NCI-H2029 (cell line): ENCODE measurements around the gene AMH.

Experiments
- DNase-seq: peaks from one replicate; lab custom pipeline; 2025; lab: John Stamatoyannopoulos, UW

The AMH gene

DNA sequence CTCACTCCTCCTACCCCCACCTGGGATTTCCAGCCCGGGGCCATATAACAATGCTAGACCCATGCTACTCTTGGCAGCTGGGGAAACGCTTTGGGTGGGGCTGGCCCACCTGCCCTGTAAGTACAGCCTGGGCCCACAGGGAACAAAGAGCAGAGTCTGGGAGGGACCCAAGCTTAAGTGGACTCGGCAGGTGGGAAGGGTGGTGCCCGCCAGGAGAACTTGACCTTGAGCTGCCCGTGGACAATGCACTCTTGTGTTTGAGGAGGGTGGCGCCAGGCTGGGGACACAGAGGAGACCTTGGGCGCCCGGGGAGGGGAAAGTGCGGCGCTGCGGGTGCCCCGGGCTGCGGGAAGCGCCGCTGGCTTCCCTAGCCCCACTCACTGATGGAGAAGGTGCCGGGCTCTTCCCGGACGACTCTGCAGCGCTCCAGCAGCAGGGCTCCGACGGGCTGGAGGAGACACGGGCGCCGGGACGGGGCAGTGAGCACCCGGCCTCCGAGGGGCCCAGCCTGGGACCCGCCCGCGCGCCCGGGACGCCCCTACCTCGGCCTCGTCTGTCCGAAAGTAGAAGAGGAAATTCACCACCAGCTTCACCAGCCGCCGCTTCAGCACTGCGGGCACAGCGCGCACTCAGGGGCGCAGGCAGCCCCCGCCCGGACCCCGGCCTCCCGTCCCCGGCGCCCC is 13.6 kb upstream of the AMH start:
- peak; percentile 89 for DNase-seq

DNA sequence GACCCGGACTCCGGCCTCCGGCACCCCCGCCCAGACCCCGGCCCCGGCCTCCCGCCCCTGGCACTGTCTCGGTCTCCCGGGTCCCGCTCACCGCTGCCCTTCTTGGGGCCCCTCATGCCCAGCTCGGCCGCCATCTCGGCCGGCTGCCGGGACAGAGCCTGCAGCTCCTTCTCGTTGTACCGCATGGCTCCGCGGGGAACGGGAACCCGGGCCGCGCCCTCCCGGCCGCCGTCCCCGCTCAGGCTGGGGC is 13.1 kb upstream of the AMH start:
- DNase-seq, result no peak

DNA sequence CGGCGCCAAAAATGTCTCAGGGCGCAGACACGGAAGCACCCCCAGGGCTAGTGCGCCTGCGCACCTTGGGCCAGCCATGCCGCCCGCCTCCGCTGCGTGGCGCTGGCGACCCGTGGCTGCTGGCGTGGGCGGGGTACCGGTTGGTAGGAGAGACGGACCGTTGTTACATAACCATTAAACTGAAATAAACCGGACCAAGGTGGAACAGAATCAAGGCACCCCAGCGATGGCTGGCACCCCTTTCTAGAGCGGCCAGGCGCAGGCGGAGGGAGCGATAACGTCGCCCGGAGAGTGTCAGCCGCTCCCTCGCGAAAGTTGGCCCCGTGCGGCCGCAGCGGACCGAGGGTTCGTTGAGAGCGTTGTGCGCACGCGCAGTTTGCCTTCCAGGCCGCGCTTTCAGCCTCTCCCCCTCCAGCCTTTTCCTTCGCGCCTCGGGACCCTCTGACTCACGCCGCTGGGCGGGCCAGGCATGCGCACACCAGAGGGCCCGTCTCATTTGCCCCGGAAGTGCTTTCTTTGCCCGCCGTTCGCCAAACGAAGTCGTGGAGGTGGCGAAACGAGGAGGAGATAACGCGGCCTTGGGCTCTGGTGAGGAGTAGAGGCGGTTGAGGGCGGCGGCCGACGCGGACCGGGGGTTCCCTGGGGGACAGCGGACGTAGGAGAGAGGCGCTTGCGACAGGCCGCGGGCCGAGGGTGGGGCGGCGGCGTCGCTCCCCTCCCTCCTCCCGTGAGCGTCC is 12.6 kb upstream of the AMH start, which contains the start of the genes PLEKHJ1 and SF3A2:
Gene PLEKHJ1, minus strand, starts transcription at position 16 of the 737 bp plus-strand sequence. CDS start 81 bp downstream, outside the sequence.
Gene SF3A2, plus strand, starts transcription at position 511 of the 737 bp plus-strand sequence. CDS start 6,595 bp downstream, outside the sequence.
- peak; percentile 96 for DNase-seq

DNA sequence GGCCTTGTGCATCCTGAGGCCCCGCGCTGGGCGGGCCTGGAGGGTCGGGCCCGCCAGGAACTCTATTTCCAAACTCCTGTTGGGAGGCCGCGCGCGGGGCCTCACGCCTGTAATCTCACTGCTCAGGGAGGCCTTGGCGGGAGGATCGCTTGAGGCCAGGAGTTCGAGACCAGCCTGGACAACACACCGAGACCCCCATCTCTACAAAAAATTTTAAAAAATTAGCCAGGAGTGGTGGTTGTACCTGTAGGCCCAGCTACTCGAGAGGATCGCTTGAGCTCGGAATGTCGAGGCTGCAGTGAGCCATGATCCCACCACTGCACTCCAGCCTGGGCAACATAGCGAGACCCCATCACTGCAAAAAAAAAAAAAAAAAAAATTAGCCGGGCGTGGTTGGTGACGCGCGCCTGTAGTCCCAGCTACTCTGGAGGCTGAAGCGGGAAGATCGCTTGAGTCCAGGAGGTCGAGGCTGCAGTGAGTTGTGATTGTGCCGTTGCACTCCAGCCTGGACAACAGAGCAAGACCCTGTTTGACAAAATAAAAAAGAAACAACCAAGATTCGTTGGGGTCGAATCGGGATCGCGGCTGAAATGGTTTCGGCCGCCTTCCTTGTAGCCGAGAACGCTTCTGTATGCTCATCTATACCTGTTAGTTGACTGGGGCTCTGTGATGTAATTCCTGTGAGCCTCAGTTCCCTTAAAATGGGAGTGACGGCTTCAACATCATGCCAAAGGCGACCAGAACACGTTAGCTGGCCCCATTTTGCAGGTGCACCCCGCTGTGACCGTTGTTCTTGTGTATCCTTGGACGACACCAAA is 11.9 kb upstream of the AMH start:
- DNase-seq, result no peak

DNA sequence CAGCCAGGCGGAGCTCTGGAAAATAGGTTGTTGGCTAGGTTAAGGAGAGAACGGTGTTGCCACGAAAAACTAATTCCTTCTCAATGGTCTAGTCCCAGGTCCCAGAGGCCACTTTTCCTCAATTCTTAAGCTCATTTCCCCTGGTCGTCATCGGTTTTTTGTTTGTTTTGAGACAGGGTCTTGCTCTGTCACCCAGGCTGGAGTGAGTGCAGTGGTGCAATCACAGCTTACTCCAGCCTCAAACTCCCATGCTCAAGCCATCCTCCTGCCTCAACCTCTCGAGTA is 11.3 kb upstream of the AMH start:
- no peak for DNase-seq

DNA sequence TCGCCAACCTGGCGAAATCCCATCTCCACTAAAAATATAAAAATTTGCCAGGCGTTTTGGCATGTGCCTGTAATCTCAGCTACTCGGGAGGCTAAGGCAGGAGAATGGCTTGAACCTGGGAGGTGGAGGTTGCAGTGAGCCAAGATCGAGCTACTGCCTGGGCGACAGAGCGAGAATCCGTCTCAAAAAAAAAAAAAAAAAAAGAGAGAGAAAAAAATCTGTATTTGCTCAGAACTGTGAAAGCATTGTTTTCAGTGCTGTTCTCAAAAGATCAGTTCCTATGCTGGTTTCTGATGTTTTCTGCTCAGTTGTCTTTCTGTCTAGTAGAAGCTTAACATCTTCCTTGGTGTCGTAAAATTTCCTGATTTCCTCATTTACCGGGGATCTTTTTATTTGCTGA is 9.9 kb upstream of the AMH start:
- no peak for DNase-seq

DNA sequence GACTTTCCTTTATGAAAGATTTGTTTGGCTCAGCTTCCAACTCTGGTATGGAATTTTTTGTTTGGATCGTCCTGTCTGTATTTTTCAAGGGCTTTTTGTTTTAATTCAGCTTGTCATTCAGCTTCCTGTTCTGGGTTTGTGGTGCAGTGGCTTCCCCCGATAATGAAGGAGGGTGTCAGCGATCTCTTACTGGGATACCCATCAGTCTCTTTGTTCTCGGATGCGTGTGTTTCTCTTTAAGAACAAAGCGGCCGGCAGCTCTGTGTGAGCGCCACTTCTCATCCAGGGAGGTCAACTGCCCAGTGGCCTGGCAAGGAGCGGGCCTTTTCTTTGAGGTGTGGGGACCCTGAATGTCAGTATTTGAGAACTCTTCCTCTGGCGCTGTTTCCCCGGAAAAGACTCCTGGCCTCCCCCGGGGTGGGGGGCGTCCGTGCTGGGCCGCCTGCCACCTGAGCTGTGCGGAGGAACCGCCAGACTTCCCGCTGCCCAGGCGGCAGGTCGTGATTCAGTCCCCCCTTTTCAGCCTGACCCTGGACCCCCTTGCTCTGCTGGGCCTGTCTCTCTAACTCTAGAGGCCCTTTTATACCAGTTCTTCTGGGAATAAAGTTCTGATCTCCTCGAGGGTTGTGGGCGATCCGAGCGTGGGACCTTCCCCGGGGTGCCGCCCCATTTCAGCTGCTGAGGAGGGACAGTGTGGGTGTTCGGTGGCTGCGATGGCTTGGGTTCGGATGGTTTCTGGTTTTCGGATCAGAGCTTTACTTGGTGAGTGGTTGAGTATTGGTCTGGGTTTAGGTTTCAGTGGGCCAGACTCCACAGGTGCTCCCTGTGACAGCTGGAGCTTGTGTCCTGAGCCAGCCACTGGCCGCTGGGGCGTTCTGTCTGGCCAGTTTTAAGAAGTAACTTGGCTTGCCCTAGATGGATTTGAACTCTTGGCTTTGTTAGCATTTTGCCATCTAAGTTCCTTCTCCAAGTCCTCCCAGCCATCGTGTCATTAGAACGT is 9.1 kb upstream of the AMH start:
- no peak for DNase-seq

DNA sequence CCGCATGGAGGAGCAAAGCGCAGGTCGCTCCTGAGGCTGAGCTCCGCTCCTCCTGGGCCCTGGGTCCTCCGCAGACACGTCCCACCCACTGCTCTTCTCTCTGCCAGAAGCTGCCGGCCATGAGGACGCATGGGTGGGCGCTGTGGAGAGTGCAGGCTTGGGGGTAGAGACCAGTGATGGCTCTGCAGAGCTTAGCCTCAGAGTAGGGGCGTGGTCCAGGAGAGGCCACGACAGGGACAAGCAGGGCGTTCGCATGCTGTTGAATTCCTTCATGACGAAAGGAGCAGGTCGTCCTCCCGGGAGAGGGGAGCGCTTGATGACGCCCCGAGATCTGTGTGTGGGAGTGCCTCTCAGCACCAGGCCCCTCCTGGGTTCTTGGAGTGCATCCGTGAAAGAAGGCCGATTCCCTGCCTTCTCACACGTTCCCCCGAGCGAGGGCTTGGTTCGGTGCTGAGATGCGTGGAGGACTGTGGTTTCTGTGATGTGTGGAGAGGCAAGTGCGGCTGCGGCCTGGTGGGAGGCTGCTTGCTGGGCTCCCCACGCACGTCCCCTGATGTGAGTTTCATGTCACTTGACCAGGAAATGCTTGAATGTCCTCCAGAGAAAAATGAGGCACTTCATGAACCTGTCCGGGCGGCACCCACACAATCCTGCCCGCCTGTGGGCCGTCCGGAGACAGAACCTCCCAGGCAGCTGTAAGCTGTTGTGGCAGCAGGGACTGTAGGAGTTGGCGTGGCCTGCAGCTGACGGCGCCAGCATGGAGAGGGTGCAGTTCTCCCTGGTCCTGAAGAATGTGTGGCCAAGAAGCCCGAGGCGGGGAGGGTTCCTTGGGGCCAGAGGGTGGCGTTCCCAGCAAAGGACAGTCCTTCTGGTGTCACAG is 8.0 kb upstream of the AMH start:
- no peak for DNase-seq

DNA sequence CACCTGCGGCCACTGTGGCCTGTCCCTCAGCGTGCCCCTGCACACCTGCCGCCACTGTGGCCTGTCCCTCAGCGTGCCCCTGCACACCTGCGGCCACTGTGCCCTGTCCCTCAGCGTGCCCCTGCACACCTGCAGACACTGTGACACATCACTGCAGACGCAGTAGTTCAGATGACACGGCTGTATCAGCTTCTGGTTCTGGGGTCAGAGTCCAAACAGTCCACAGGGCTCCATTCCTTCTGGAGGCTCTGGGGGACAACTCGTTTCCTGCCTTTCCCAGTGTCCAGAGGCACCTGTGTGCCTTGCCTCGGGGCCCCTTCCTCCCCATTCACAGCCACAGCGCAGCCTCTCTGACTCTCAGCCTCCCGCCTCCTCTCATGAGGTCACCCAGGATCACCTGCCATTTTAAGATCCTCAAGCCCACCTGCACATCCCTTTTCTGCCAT is 7.0 kb upstream of the AMH start:
- no peak for DNase-seq

DNA sequence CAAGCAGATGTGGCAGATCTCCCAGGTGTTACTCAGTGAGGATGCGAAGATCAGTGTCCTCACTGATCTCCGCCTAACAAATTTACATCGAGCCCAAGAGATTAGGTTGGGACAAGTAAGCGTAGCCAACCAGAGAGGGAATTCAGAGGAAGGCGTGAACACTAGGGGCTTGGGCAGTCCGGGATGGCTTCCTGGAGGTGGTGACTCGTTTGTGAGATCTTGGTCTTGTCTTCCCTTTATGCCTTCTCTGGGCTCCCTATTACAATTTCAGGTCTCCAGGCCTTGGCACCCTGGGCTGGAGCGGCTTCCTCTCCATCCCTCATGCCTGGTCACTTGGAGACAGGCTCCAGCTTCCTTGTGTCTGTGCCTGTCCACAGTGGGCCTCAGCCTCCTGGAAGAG is 6.3 kb upstream of the AMH start:
- no peak for DNase-seq

DNA sequence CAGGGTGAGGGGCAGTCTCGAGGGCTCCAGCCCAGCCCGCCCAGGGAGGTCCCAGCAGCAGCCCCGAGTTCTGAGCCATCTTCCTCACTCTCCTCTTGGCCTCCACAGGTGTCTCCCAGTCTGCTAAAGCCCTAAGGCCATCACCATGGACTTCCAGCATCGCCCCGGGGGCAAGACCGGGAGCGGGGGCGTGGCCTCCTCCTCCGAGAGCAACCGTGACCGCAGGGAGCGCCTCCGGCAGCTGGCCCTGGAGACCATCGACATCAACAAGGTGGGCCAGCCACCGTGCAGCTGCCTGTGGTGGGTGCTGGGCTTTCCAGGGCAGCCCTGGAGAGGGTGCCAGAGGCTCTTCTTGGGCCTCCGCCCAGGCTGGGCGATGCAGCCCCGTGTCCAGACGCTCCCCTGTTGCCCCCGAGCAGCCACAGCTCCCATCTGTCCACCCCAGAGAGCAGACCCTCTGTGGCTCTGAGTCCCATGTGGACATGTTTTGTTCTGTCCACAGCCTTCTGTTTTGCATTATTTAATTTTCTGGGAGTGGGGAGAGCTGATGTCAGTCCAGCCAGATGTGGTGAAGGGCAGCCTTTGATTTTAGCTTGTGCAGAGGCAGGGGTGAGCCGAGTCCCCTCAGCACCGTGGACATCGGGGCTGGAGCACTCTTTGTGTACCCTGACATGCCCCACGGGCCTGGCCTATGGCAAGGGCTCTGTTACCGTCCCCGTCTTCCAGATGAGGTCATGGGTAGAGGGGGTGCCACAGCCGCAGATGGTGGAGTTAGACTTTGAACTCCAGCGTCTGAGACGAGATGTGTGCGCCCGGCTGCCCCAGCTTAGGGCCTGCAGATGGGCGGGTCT is 5.6 kb upstream of the AMH start:
- DNase-seq, result no peak

DNA sequence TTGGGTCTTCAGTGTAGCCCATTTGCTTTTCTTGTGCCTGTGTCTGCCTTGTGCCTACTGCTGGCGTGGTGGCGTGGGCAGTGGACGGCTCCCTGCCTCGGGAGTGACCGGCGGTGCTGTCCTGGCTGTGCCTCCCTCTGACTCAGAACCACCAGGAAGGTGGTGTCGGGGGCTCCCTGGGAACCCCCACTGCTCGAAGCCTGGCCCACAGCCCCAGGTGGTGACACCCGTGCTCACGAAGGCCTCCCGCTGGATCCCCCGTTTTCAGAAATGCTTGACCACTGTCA is 5.1 kb upstream of the AMH start:
- DNase-seq, result no peak

DNA sequence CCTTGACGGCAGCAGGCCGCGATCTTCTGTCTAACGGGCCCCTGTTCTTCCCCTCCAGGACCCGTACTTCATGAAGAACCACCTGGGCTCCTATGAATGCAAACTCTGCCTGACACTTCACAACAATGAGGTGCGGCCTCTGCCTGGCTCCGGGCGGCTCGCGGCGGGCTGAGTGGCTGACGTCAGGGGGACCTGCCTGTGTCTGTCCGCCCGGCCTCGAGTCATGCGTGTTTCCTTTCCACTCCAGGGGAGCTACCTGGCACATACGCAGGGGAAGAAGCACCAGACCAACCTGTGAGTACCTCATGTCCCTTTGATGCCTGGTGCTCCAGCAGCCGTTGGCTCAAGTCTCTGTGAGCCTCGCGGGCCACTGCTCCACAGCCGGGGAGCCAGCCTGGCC is 4.6 kb upstream of the AMH start:
- DNase-seq, result no peak

DNA sequence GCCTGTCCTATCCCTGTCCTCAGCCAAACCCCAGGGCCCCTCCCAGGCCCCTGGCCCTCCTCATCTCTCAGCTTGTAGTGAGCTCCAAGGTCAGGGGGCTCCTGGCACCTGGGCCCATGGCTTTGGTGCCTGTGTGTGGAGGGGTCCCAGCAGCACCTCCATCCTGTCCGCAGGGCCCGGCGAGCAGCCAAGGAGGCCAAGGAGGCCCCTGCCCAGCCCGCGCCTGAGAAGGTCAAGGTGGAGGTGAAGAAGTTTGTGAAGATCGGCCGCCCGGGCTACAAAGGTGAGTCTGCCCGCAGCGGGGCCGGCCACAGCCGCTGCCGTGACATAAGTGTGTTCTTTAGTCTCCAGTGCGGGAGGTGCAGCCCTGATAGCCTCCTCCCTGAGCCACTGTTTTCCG is 3.9 kb upstream of the AMH start:
- DNase-seq, result no peak

DNA sequence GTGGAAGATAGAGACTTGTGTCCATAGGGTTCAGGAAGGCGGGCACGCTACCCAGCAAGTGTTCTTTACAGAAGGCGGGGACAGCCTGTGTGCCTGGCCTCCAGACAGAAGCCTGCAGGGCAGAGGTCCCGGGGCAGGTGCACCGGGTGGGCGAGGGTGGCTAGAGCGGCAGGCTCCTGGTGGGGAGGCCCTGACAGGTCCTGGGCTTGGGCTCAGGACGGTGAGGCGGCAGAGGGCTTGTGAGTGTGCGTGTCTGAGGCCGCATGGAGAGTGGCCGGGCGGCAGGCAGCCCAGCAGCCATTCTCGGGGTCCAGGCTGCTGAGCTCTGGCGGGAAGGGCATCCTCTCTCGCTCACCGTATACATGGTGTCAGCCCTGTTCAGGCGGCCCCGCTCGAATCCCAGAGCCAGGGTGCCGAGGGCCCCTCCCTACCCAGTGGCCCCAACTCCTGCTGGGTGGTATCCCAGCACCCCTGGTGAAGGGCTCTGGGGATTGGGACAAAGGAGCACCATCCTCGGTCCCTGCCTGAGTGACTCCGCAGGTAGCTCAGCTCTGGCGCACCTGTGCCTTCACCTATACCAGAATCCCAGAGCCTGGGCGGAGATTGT is 3.0 kb upstream of the AMH start:
- no peak for DNase-seq

DNA sequence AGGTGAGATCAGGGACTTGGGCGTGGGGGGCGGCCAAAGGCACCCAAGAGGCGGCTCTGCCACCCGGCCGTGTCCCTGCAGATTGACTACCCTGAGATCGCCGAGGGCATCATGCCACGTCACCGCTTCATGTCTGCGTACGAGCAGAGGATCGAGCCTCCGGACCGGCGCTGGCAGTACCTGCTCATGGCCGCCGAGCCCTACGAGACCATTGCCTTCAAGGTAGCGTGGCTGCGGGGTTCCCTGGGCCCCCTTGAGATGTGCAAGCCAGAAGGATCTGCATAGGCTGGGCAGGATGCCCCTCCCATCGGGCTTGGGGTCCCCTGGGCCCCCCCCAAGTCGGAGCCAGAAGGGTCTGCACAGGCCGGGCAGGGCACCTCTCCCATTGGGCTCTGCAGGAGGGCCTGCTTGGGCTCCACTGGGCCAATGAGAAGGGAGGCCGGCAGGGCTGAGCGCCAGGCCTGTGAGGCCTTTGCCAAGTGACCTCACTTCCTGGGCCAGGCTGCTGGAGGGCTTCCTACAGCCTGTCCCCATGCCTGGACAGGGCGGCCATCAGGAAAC is 2.2 kb upstream of the AMH start:
- no peak for DNase-seq

DNA sequence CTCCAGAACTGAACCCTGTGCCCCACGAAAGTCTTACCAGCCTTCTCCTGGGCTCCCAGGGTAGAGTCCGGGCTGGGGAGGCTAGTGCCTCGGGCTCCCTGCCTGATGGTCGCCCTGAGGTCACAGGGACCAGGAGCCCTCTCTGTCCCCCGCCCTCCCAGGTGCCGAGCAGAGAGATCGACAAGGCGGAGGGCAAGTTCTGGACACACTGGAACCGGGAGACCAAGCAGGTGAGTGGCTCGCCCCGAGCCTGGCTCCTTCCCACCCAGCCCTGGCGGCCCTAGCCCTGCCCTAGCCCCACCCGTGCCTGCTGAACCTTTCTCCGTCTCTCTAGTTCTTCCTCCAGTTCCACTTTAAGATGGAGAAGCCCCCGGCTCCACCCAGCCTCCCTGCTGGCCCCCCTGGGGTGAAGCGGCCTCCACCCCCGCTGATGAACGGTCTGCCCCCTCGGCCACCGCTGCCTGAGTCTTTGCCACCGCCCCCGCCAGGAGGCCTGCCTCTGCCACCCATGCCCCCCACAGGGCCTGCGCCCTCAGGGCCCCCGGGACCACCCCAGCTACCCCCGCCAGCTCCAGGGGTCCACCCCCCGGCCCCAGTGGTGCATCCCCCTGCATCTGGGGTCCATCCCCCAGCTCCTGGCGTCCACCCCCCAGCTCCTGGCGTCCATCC is 1.6 kb upstream of the AMH start:
- DNase-seq, result no peak

DNA sequence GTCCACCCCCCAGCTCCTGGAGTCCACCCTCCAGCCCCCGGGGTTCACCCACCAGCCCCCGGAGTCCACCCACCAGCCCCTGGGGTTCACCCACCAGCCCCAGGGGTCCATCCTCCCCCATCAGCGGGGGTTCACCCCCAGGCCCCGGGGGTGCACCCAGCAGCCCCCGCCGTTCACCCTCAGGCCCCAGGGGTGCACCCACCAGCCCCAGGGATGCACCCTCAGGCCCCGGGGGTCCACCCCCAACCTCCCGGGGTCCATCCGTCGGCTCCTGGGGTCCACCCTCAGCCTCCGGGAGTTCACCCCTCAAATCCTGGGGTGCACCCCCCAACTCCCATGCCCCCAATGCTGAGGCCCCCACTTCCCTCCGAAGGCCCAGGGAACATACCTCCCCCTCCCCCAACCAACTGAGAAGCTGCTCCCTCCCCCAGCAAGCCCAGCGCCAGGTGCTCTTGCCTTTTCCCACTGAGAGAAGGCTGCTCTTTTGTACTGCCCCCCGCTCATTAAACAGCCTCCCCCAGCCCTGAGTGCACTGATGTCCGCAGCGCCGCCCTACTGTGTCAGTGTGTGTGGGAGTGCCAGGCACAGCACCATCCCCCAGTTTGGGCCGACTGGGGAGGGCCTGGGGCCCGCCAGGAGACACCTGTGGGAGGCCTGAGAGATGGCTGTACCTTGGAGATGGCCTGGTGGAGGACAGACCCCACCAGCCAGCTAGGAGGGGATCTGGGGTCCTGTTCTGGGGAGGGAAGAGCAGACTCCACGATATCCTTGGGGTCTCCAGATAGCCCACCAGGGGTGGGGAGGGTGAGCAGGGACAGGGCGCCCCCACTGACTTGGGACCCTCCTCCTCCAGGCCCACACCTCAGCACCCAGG is 750 bp upstream of the AMH start:
- DNase-seq, result no peak
